Trophoblast cell (in vitro differentiated cells and primary cell): Measurements from ENCODE around the gene RCVRN.

Experiments
- DNase-seq, 2 donors: peaks; one replicate each; pipeline ENCODE4 v3.0.0-alpha.2; 2016
- H2AFZ ChIP-seq: 2 replicates; pipeline ENCODE4 v1.6.1; 2013; ENCODE audit warnings: low read length, moderate library complexity, mild to moderate bottlenecking; ENCODE audit not compliant: insufficient read depth, poor library complexity
- H2AK5ac ChIP-seq: 2 replicates; pipeline ENCODE4 v1.6.1; 2013; ENCODE audit warnings: mild to moderate bottlenecking, low read length
- H2BK120ac ChIP-seq: 2 replicates; pipeline ENCODE4 v1.6.1; 2013; ENCODE audit warnings: low read length, mild to moderate bottlenecking, moderate library complexity; ENCODE audit not compliant: insufficient read depth, poor library complexity
- H2BK12ac ChIP-seq: 2 replicates; pipeline ENCODE4 v1.6.1; 2013; ENCODE audit warnings: mild to moderate bottlenecking, low read length, moderate library complexity
- H2BK5ac ChIP-seq: 2 replicates; pipeline ENCODE4 v1.6.1; 2013; ENCODE audit warnings: low read length, low read depth, moderate library complexity, mild to moderate bottlenecking; ENCODE audit not compliant: poor library complexity
- H3K14ac ChIP-seq: 2 replicates; pipeline ENCODE4 v1.6.1; 2013; ENCODE audit warnings: mild to moderate bottlenecking, low read length
- H3K18ac ChIP-seq: 2 replicates; pipeline ENCODE4 v1.6.1; 2013; ENCODE audit warnings: mild to moderate bottlenecking, low read length
- H3K23ac ChIP-seq: 2 replicates; pipeline ENCODE4 v1.6.1; 2013; ENCODE audit warnings: low read length
- H3K27ac ChIP-seq: 2 replicates; pipeline ENCODE4 v1.5.1; 2013; ENCODE audit warnings: low read depth, mild to moderate bottlenecking, inconsistent platforms, low read length, moderate library complexity
- H3K27me3 ChIP-seq: 2 replicates; pipeline ENCODE4 v1.6.1; 2013; ENCODE audit warnings: inconsistent platforms, mild to moderate bottlenecking, low read length, moderate library complexity; ENCODE audit not compliant: insufficient read depth
- H3K36me3 ChIP-seq, 2 experiments: 1 replicate in 1 of 2; 2 replicates in 1 of 2; pipeline ENCODE4 v1.6.1; 2013; ENCODE audit warnings: low read length in 2 of 2, mild to moderate bottlenecking in 2 of 2, moderate library complexity in 1 of 2; ENCODE audit not compliant: insufficient read depth in 2 of 2, control insufficient read depth in 1 of 2
- H3K4ac ChIP-seq: 2 replicates; pipeline ENCODE4 v1.6.1; 2013; ENCODE audit warnings: low read depth, mild to moderate bottlenecking, low read length, moderate library complexity
- H3K4me1 ChIP-seq, 2 experiments: 1 replicate in 1 of 2; 2 replicates in 1 of 2; pipeline ENCODE4 v1.6.1; 2013; ENCODE audit warnings: low read length in 2 of 2, mild to moderate bottlenecking in 2 of 2, moderate library complexity in 1 of 2; ENCODE audit not compliant: insufficient read depth in 2 of 2, control insufficient read depth in 1 of 2
- H3K4me2 ChIP-seq: 2 replicates; pipeline ENCODE4 v1.6.1; 2013; ENCODE audit warnings: inconsistent platforms, mild to moderate bottlenecking, low read length, moderate library complexity
- H3K4me3 ChIP-seq: 2 replicates; pipeline ENCODE4 v1.5.1; 2013; ENCODE audit warnings: mild to moderate bottlenecking, low read depth, low read length, inconsistent platforms
- H3K79me1 ChIP-seq: one replicate; pipeline ENCODE4 v1.6.1; 2013; ENCODE audit warnings: low read length
- H3K79me2 ChIP-seq: 2 replicates; pipeline ENCODE4 v1.6.1; 2013; ENCODE audit warnings: low read length, mild to moderate bottlenecking; ENCODE audit not compliant: control insufficient read depth, insufficient read depth, poor library complexity
- H3K9ac ChIP-seq: 2 replicates; pipeline ENCODE4 v1.6.1; 2013; ENCODE audit warnings: mild to moderate bottlenecking, low read length
- H3K9me3 ChIP-seq: 2 replicates; pipeline ENCODE4 v1.6.1; 2013; ENCODE audit warnings: low read depth, mild to moderate bottlenecking, control low read depth, inconsistent platforms, low read length; ENCODE audit not compliant: insufficient read depth
- H4K12ac ChIP-seq: 2 replicates; pipeline ENCODE4 v1.6.1; 2013; ENCODE audit warnings: low read depth, mild to moderate bottlenecking, low read length, moderate library complexity
- H4K8ac ChIP-seq: 2 replicates; pipeline ENCODE4 v1.6.1; 2013; ENCODE audit warnings: low read depth, mild to moderate bottlenecking, low read length, moderate library complexity
- H4K91ac ChIP-seq: one replicate; pipeline ENCODE4 v1.6.1; 2013; ENCODE audit warnings: low read depth, mild to moderate bottlenecking, low read length, moderate library complexity
- WGBS: extraction: QIAGEN DNeasy Blood & Tissue Kit; methylation state at CpG from one replicate; pipeline ENCODE4 v1.1.7; 2013; ENCODE audit warnings: missing lambda C conversion rate; ENCODE audit not compliant: insufficient read length, insufficient coverage; ENCODE audit errors: extremely low coverage; 5-methylcytosine and 5-hydroxymethylcytosine counted together

The RCVRN gene

GRCh38 chr17:9862220-9862619, 42.9 kb downstream of the RCVRN start:
- no peak overlapping the region for H3K9ac ChIP-seq
- no peak overlapping the region for H2AK5ac ChIP-seq
- H3K9me3 ChIP-seq: peaks cover 7% of the 10 kb centered on the region
- no peak overlapping the region for H3K4me2 ChIP-seq
- WGBS: no CpG with 5 or more reads among the region's 1 CpG
- no peak overlapping the region for H4K8ac ChIP-seq
- H3K36me3 ChIP-seq: no peaks in the 10 kb centered on the region
- H3K79me2 ChIP-seq: no peaks in the 10 kb centered on the region
- no peaks in the 10 kb centered on the region for H3K4me1 ChIP-seq
- H3K27ac ChIP-seq: no peak overlapping the region
- H3K18ac ChIP-seq: no peak overlapping the region
- H4K91ac ChIP-seq: no peak overlapping the region
- H2BK12ac ChIP-seq: no peak overlapping the region
- H3K23ac ChIP-seq: no peak overlapping the region
- H3K4ac ChIP-seq: no peak overlapping the region
- no peaks in the 10 kb centered on the region for H3K27me3 ChIP-seq
- no peak overlapping the region for H3K14ac ChIP-seq
- H2BK120ac ChIP-seq: no peak overlapping the region
- no peak overlapping the region for H4K12ac ChIP-seq
- H2AFZ ChIP-seq: no peak overlapping the region
- no peaks in the 10 kb centered on the region for H3K79me1 ChIP-seq
- H2BK5ac ChIP-seq: no peak overlapping the region
- no peak overlapping the region for H3K4me3 ChIP-seq
- no peak for DNase-seq

DNA sequence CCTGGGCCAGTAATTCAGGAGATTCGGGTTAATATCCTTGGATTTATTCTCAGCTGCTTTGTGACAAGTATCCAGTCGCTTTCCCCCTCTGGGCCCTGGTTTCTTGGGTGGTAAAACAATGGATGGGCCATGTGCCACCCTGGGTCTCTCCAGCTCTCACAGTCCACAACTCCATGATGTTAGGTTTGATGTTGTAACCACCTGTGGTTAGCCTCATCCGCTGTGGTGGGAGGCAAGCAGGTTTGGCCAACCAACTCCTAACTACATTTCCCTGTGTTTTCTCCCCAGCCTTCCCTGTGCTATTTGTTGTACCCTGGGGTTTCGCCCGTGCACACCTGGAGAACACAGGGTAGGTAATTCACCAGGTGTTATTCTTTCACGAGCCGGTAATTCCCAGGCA, 44.2 kb downstream of the RCVRN start:
- Histone ChIP-seq H3K18ac (no peak overlapping the region), H3K4me1 (no peaks in the 10 kb centered on the region), H2BK5ac (no peak overlapping the region), H3K79me1 (no peaks in the 10 kb centered on the region), H2AK5ac (no peak overlapping the region), H3K27ac (no peak overlapping the region), H3K27me3 (no peaks in the 10 kb centered on the region), H2AFZ (no peak overlapping the region), H3K4me3 (no peak overlapping the region), H3K9ac (peak overlapping the region; percentile 12), H4K12ac (no peak overlapping the region), H3K14ac (no peak overlapping the region), H4K8ac (no peak overlapping the region), H3K23ac (no peak overlapping the region), H2BK12ac (no peak overlapping the region), H4K91ac (no peak overlapping the region), H3K9me3 (peaks cover 7% of the 10 kb centered on the region), H3K36me3 (no peaks in the 10 kb centered on the region), H3K79me2 (no peaks in the 10 kb centered on the region), H3K4ac (no peak overlapping the region), H3K4me2 (no peak overlapping the region), H2BK120ac (no peak overlapping the region)
- no peak for DNase-seq
- no CpG with 5 or more reads among the region's 7 CpGs for WGBS

GRCh38 chr17:9859781-9860180, 45.3 kb downstream of the RCVRN start:
- DNase-seq: no peak
- no peaks in the 10 kb centered on the region for H3K79me1 ChIP-seq
- H4K8ac ChIP-seq: no peak overlapping the region
- H3K9ac ChIP-seq: no peak overlapping the region
- no peak overlapping the region for H2AK5ac ChIP-seq
- H3K23ac ChIP-seq: no peak overlapping the region
- no peak overlapping the region for H3K18ac ChIP-seq
- H3K4me3 ChIP-seq: no peak overlapping the region
- no peak overlapping the region for H3K27ac ChIP-seq
- H3K4me1 ChIP-seq: no peaks in the 10 kb centered on the region
- no peak overlapping the region for H4K91ac ChIP-seq
- H3K36me3 ChIP-seq: no peaks in the 10 kb centered on the region
- no peak overlapping the region for H3K4ac ChIP-seq
- H2BK12ac ChIP-seq: no peak overlapping the region
- no peaks in the 10 kb centered on the region for H3K27me3 ChIP-seq
- H3K79me2 ChIP-seq: no peaks in the 10 kb centered on the region
- no peak overlapping the region for H3K14ac ChIP-seq
- no peak overlapping the region for H2AFZ ChIP-seq
- H3K9me3 ChIP-seq: peaks cover 7% of the 10 kb centered on the region
- WGBS: no CpG with 5 or more reads among the region's 5 CpGs
- no peak overlapping the region for H2BK120ac ChIP-seq
- H2BK5ac ChIP-seq: peak overlapping the region; percentile 42
- H4K12ac ChIP-seq: no peak overlapping the region
- no peak overlapping the region for H3K4me2 ChIP-seq

- no peaks in the 10 kb centered on the region for H3K79me1 ChIP-seq
- H3K4me2 ChIP-seq: no peak overlapping the region
- no peaks in the 10 kb centered on the region for H3K27me3 ChIP-seq
- no peak overlapping the region for H3K4me3 ChIP-seq
- DNase-seq: no peak
- no peak overlapping the region for H3K14ac ChIP-seq
- no peak overlapping the region for H3K18ac ChIP-seq
- no peak overlapping the region for H4K91ac ChIP-seq
- no peak overlapping the region for H2BK12ac ChIP-seq
- no peak overlapping the region for H2BK5ac ChIP-seq
- H4K8ac ChIP-seq: no peak overlapping the region
- no peak overlapping the region for H2AK5ac ChIP-seq
- no peak overlapping the region for H3K4ac ChIP-seq
- no peak overlapping the region for H2AFZ ChIP-seq
- no peak overlapping the region for H2BK120ac ChIP-seq
- H3K79me2 ChIP-seq: no peaks in the 10 kb centered on the region
- no peak overlapping the region for H3K27ac ChIP-seq
- no peak overlapping the region for H3K9ac ChIP-seq
- H3K4me1 ChIP-seq: no peaks in the 10 kb centered on the region
- no CpG with 5 or more reads among the region's 4 CpGs for WGBS
- no peak overlapping the region for H3K23ac ChIP-seq
- no peaks in the 10 kb centered on the region for H3K36me3 ChIP-seq
- H4K12ac ChIP-seq: no peak overlapping the region
- H3K9me3 ChIP-seq: peaks cover 3% of the 10 kb centered on the region
Observed at GRCh38 chr17:9855036-9855435, 50.0 kb downstream of the RCVRN start.
